Measurements from ENCODE around the gene HINFP.

Gene HINFP, protein sequence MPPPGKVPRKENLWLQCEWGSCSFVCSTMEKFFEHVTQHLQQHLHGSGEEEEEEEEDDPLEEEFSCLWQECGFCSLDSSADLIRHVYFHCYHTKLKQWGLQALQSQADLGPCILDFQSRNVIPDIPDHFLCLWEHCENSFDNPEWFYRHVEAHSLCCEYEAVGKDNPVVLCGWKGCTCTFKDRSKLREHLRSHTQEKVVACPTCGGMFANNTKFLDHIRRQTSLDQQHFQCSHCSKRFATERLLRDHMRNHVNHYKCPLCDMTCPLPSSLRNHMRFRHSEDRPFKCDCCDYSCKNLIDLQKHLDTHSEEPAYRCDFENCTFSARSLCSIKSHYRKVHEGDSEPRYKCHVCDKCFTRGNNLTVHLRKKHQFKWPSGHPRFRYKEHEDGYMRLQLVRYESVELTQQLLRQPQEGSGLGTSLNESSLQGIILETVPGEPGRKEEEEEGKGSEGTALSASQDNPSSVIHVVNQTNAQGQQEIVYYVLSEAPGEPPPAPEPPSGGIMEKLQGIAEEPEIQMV

DNA sequence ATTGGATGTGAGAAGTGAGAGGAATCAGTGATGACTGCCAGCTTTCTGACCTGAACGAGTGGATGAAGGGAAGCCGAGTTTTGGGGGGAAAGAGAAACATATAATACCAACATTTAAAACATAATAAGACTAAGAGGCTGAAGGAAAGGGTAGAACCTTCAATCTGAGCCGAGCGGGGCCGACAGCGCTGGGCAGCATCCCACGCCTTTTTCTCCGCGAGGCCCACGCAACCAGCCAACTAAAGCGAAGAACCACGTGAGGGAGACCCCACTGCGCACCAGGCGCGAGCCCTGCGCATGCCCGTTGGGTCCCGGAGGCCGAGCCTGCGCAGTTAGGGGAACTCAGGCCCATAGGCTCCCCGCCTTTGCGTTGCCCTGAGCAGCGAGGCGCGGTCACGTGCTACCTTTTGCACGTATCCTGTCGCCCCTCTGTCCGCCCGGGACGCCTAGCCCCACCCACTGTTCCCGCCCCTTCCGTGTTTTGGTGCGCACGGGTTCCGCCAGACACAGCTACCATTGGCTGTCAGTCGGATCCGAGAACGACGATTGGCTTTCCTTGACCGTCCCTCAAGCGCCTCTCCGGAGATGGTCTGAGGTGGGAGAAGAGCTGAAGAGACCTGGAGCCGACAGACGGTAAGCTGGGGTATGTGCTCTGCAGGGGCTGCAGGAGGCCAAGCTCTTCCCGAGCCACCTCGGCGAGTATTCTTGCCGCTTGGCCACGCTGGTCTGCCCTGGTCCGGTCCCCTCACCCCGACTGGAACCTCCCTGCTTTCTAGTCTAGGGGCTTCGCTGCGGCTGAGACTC is at the start of gene HINFP:
Gene HINFP (plus strand): TSS at position 573 of the 803 bp plus-strand sequence. CDS start 5,365 bp downstream, outside the sequence.
- H3K4me3 ChIP-seq (ENCODE audit: low read length) = peak within 1 kb of the TSS; percentile 96
- TF ChIP-seq, protein P1, sequence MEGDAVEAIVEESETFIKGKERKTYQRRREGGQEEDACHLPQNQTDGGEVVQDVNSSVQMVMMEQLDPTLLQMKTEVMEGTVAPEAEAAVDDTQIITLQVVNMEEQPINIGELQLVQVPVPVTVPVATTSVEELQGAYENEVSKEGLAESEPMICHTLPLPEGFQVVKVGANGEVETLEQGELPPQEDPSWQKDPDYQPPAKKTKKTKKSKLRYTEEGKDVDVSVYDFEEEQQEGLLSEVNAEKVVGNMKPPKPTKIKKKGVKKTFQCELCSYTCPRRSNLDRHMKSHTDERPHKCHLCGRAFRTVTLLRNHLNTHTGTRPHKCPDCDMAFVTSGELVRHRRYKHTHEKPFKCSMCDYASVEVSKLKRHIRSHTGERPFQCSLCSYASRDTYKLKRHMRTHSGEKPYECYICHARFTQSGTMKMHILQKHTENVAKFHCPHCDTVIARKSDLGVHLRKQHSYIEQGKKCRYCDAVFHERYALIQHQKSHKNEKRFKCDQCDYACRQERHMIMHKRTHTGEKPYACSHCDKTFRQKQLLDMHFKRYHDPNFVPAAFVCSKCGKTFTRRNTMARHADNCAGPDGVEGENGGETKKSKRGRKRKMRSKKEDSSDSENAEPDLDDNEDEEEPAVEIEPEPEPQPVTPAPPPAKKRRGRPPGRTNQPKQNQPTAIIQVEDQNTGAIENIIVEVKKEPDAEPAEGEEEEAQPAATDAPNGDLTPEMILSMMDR (IDR thresholded peaks at IDR 0.05; ENCODE audit: insufficient read depth, low read depth, low read length, missing control alignments) = no peak
- peak; percentile 100 for DNase-seq (ENCODE audit: low read depth)

DNA sequence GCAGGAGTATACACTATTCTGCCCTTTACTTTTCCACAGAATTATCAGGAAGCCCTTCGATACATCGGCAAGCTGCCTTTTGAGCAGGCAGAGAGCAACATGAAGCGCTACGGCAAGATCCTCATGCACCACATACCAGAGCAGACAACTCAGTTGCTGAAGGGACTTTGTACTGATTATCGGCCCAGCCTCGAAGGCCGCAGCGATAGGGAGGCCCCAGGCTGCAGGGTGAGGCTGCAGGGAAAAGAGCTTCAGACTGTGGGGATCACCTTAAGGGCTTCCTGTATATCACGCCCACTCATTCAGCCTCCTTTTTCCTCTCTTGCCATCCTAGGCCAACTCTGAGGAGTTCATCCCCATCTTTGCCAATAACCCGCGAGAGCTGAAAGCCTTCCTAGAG is 43.5 kb upstream of the HINFP start:
- TF ChIP-seq, protein P1 (IDR thresholded peaks at IDR 0.05; ENCODE audit: insufficient read depth, low read depth, low read length, missing control alignments) = no peak
- DNase-seq (ENCODE audit: low read depth) = no peak
- no peak overlapping the region for H3K4me3 ChIP-seq (ENCODE audit: low read length)

DNA sequence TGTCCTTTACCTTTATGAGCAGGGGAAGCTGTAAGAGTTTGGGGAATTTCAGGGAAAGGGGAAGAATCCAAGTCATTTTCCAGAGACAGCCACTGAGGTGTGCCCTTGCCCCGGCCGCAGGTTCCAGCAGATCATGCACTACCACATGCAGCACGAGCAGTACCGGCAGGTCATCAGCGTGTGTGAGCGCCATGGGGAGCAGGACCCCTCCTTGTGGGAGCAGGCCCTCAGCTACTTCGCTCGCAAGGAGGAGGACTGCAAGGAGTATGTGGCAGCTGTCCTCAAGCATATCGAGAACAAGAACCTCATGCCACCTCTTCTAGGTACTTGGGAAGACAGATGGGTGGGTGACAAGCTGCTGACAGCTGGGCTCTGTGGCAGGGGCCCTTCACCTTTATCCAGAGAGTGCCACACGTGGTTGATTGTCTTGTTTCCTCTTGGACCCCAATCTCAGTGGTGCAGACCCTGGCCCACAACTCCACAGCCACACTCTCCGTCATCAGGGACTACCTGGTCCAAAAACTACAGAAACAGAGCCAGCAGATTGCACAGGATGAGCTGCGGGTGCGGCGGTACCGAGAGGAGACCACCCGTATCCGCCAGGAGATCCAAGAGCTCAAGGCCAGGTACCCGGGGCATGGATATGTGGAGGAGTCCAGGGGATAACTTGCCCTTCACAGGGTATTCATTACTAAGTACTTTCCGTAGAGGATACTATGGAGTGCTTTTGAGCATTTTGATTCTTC is 42.5 kb upstream of the HINFP start:
- TF ChIP-seq, protein P1 (IDR thresholded peaks at IDR 0.05; ENCODE audit: insufficient read depth, low read depth, low read length, missing control alignments) = no peak
- H3K4me3 ChIP-seq (ENCODE audit: low read length) = no peak overlapping the region

DNA sequence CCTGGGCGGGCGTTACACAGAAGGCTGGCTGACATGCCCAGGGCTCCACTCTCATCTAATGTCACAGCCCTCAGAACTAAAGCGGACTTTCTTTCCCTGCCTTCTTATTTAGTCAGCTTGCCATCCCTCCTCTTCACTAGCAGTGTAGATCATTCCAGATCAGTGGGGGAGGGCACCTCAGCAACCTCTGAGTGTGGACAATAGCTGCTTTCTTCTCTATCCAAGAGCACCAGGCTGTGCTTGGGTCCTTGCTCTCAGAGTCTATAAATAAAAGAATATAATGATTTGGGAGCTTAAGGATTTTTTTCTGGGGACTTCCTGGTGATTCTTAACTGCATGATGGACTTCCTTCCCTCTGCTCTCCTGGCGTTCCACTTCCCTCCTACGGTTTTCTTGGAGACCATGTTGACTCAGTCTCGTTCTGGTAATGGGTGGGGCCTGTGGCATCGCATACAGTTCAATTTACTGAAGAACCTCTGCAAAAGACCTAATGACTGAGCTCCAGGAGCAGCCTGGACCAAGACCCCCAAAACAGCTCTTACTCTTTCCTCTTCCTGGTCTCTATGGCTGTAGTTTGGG is 39.6 kb upstream of the HINFP start:
- DNase-seq (ENCODE audit: low read depth) = no peak
- H3K4me3 ChIP-seq (ENCODE audit: low read length) = no peak overlapping the region
- TF ChIP-seq, protein P1 (IDR thresholded peaks at IDR 0.05; ENCODE audit: insufficient read depth, low read depth, low read length, missing control alignments) = no peak

More for the DNA sequence above, 42.5 kb upstream of the HINFP start:
- no peak for DNase-seq (ENCODE audit: low read depth)

DNA sequence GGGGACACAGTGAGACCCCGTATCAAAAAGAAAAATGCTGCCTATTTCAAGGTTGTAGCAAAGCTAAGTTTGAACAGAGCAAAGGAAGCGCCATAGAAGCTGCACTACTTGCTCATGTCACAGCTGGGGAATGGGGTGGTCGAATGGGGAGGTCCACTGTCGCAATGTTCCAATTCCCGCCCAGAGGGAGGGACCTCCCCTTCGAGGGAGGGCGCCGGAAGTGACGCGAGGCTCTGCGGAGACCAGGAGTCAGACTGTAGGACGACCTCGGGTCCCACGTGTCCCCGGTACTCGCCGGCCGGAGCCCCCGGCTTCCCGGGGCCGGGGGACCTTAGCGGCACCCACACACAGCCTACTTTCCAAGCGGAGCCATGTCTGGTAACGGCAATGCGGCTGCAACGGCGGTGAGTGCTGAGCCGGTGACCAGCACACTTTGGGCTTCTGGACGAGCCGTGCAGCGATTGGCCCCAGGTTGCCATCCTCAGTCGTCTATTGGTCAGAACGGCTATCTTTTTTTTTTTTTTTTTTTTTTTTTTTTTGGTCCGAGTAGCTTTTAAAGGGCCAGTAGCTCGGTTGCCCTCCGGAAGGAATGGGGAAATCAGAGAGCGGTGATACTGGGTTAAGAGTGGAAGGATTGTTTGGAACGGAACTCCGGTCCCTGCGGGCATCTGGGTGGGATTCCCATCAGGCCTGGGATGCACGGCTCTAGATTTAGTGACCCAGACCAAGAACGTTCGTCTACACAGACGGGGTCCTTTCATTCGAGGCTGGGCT is 36.5 kb upstream of the HINFP start, which contains the start of gene HMBS:
Gene HMBS (plus strand): TSS at position 219 of the 774 bp plus-strand sequence. CDS start 153 bp downstream, at position 372.
- TF ChIP-seq, protein P1 (IDR thresholded peaks at IDR 0.05; ENCODE audit: insufficient read depth, low read depth, low read length, missing control alignments) = no peak
- H3K4me3 ChIP-seq (ENCODE audit: low read length) = peak within 1 kb of the TSS; percentile 85
- DNase-seq (ENCODE audit: low read depth) = peak; percentile 97
